HG02938 (cell line): ENCODE results near the gene MYH4.

ENCODE experiments used
- ATAC-seq: cut with Tn5 transposase; IDR thresholded peaks from one replicate; pipeline ENCODE4 v1.9.1; 2021; ENCODE audit warnings: mild to moderate bottlenecking, moderate library complexity; ENCODE audit not compliant: unreplicated experiment

MYH4 gene

GRCh38 chr17:10469459-10469858 is at the start of gene MYH4:
TSS of gene MYH4 (minus strand) at chr17:10469559. CDS start at chr17:10466745, 2,814 bp downstream.
- ATAC-seq: no peak

GRCh38 chr17:10518271-10519037 is 49.1 kb upstream of the MYH4 start, which contains the start of gene MYH1:
TSS of gene MYH1 (minus strand) at chr17:10518542. CDS start at chr17:10516642, 1,900 bp downstream.
- no peak for ATAC-seq

GRCh38 chr17:10516638-10517037 is 47.3 kb upstream of the MYH4 start:
- no peak for ATAC-seq

DNA sequence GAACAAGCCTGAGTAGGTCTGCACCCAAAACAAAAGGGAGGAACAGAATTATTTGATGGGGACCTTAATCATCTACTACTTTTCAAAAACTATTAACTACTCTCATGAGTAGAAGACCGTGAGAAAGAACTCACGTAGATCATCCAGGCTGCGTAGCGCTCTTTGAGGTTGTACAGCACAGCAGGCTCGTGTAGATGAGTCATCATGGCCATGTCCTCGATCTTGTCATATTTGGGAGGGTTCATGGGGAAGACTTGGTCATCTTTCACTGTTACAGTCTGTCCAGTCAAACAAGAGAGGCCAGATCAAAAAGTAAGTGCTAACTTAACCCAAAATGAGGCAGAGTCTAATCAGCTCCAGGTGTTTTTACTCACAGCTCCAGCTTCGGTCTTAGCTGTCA is 46.7 kb upstream of the MYH4 start:
- ATAC-seq: no peak

- ATAC-seq: no peak
Measured at GRCh38 chr17:10513299-10514067, 44.1 kb upstream of the MYH4 start.

GRCh38 chr17:10512856-10513255 is 43.5 kb upstream of the MYH4 start:
- ATAC-seq: no peak

GRCh38 chr17:10499950-10500349 is 30.6 kb upstream of the MYH4 start:
- ATAC-seq: no peak

GRCh38 chr17:10492004-10492403 is 22.6 kb upstream of the MYH4 start:
- ATAC-seq: no peak

- ATAC-seq: no peak
Measured at GRCh38 chr17:10482252-10482651, 12.9 kb upstream of the MYH4 start.

DNA sequence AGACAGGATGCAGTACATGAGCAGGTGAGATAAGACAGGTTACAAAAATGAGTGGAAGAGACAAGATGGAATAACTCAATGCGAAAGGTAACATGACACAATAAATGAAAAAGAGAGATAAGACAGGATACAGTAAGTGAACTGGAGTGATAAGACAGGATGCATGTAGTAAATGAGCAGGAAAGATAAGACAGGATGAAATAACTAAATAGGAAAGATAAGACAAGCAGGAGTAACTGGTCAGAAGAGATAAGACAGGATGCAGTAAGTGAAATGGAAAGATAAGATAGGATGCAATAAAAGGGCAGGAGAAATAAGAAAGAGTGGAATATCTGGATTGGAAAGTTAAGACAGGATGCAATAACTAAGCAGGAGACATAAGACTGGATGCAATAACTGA is 8.3 kb upstream of the MYH4 start:
- no peak for ATAC-seq

GRCh38 chr17:10474536-10474935 is 5.2 kb upstream of the MYH4 start:
- ATAC-seq: no peak

- no peak for ATAC-seq
Measured at GRCh38 chr17:10471858-10472257, 2.5 kb upstream of the MYH4 start.

GRCh38 chr17:10463402-10463801 is 6.0 kb downstream of the MYH4 start:
- no peak for ATAC-seq

GRCh38 chr17:10460062-10460461 is 9.3 kb downstream of the MYH4 start:
- ATAC-seq: no peak

GRCh38 chr17:10458701-10459100 is 10.7 kb downstream of the MYH4 start:
- no peak for ATAC-seq

GRCh38 chr17:10457952-10458351 is 11.4 kb downstream of the MYH4 start:
- no peak for ATAC-seq

GRCh38 chr17:10447026-10447931 is 22.1 kb downstream of the MYH4 start:
- no peak for ATAC-seq

DNA sequence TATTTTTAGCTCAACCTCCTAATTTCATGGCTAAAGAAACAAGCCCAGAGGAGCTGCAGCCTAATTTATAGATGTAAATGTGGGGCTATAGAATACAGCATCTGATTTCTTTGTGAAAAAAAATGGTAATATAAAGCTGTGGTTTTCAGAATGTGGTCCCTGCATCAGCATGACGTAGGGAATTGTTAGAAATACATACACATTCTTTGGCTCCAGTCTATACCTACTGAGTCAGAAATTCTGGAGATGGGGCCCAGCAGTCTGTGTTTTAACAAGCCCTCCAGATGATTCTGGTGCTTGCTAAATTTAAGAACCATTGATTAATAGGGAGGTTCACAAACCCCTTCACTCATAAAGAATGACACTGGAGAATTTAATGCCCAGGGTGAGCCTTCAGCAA is 29.5 kb downstream of the MYH4 start:
- no peak for ATAC-seq

DNA sequence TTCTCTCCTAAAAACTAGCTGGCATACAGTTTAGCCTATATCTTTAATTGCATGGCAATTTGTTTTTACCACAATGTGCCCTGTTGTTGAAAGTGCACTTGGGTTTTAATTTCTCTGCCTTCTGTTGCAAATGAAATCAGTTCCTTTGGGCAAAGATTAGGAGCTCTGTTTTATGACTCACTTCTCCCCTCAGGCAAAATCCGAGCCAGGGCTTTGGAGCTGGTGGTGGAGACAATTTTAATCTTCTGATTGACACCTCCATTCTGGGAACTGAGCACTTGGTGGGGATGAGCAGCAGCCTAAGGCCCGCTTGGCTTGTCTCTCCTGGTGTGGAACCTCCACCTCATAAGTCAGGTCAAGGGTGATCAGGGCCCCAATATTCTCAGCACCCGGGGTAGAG is 34.3 kb downstream of the MYH4 start:
- no peak for ATAC-seq

GRCh38 chr17:10429421-10430045 is 39.8 kb downstream of the MYH4 start:
- no peak for ATAC-seq

- no peak for ATAC-seq
Measured at GRCh38 chr17:10428781-10429180, 40.6 kb downstream of the MYH4 start.
